Type B pancreatic cell (in vitro differentiated cells): ENCODE measurements around the gene TLL1. TPM values are rescaled to one million over a fixed set of nuclear protein-coding genes. Genes with fewer than 3 reads are reported as not detected.

Experiments
- DNase-seq: peaks from one replicate; pipeline ENCODE4 v3.0.0; 2021; ENCODE audit warnings: mixed read lengths; ENCODE audit not compliant: unreplicated experiment; ENCODE audit errors: extremely low spot score
- H3K27ac Mint-ChIP-seq: 2 replicates; pipeline ENCODE4 v1.8.0; 2021; ENCODE audit warnings: mild to moderate bottlenecking, mixed read lengths
- H3K27me3 Mint-ChIP-seq: 2 replicates; pipeline ENCODE4 v1.8.0; 2021; ENCODE audit warnings: mixed read lengths
- H3K36me3 Mint-ChIP-seq: 2 replicates; pipeline ENCODE4 v1.8.0; 2021; ENCODE audit warnings: mixed read lengths
- H3K4me1 Mint-ChIP-seq: one replicate; pipeline ENCODE4 v1.8.0; 2021; ENCODE audit warnings: mixed read lengths; ENCODE audit not compliant: unreplicated experiment
- H3K4me3 Mint-ChIP-seq: 2 replicates; pipeline ENCODE4 v1.8.0; 2021; ENCODE audit warnings: mild to moderate bottlenecking, mixed read lengths
- H3K9me3 Mint-ChIP-seq: 2 replicates; pipeline ENCODE4 v1.8.0; 2021; ENCODE audit warnings: mixed read lengths
- CTCF ChIP-seq: fragments of 200-600 bp; sonication (generic); conservative IDR thresholded peaks from 2 replicates; pipeline ENCODE4 v1.5.0; 2021; ENCODE audit warnings: antibody characterized with exemption, mild to moderate bottlenecking
- total RNA-seq: library from RNA; stranded (reverse); gene quantifications from 2 replicates; pipeline ENCODE4 v1.2.1, GENCODE V29; 2021; ENCODE audit warnings: low replicate concordance

Gene TLL1
- total RNA-seq, 1 donor from 2014 or later = 2.0 TPM

- H3K4me1 Mint-ChIP-seq = no peaks in the 10 kb centered on the region
- no peaks in the 10 kb centered on the region for H3K9me3 Mint-ChIP-seq
- no peaks in the 10 kb centered on the region for H3K36me3 Mint-ChIP-seq
- no peak overlapping the region for H3K27ac Mint-ChIP-seq
- TF ChIP-seq CTCF = no peak
- H3K4me3 Mint-ChIP-seq = no peak overlapping the region
- no peak for DNase-seq
- H3K27me3 Mint-ChIP-seq = no peaks in the 10 kb centered on the region
Observed at GRCh38 chr4:166019441-166020220, 146.6 kb downstream of the TLL1 start.

DNA sequence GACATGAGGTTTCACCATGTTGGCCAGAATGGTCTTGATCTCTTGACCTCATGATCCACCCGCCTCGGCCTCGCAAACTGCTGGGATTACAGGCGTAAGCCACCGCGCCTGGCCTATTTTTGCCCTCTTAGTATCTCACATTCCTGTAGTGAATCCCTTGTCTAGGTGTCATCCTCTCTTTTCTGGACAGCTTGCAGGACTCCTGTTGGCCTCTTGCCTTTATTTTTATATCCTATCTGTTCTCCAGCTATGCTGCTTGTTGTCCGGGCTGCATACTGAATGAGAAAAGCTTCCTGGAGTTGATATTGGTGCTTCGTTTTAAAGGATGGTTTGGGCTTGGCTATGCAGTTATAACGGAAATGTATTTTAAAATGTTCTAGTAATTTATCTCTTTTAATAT lies 148.6 kb downstream of the TLL1 start:
- H3K27ac Mint-ChIP-seq = no peak overlapping the region
- H3K4me3 Mint-ChIP-seq = no peak overlapping the region
- no peaks in the 10 kb centered on the region for H3K36me3 Mint-ChIP-seq
- no peak for TF ChIP-seq CTCF
- DNase-seq = no peak
- H3K4me1 Mint-ChIP-seq = no peaks in the 10 kb centered on the region
- no peaks in the 10 kb centered on the region for H3K27me3 Mint-ChIP-seq
- no peaks in the 10 kb centered on the region for H3K9me3 Mint-ChIP-seq

GRCh38 chr4:166034965-166035364 lies 161.9 kb downstream of the TLL1 start:
- Mint-ChIP-seq H3K4me3 (no peak overlapping the region), H3K27me3 (no peaks in the 10 kb centered on the region), H3K36me3 (no peaks in the 10 kb centered on the region), H3K9me3 (no peaks in the 10 kb centered on the region), H3K27ac (no peak overlapping the region), H3K4me1 (no peaks in the 10 kb centered on the region)
- DNase-seq = no peak
- TF ChIP-seq CTCF = no peak

GRCh38 chr4:166039822-166040221 lies 166.8 kb downstream of the TLL1 start:
- no peaks in the 10 kb centered on the region for H3K4me1 Mint-ChIP-seq
- no peak overlapping the region for H3K4me3 Mint-ChIP-seq
- H3K9me3 Mint-ChIP-seq = no peaks in the 10 kb centered on the region
- no peak for DNase-seq
- no peaks in the 10 kb centered on the region for H3K36me3 Mint-ChIP-seq
- H3K27me3 Mint-ChIP-seq = no peaks in the 10 kb centered on the region
- no peak overlapping the region for H3K27ac Mint-ChIP-seq
- TF ChIP-seq CTCF = no peak

DNA sequence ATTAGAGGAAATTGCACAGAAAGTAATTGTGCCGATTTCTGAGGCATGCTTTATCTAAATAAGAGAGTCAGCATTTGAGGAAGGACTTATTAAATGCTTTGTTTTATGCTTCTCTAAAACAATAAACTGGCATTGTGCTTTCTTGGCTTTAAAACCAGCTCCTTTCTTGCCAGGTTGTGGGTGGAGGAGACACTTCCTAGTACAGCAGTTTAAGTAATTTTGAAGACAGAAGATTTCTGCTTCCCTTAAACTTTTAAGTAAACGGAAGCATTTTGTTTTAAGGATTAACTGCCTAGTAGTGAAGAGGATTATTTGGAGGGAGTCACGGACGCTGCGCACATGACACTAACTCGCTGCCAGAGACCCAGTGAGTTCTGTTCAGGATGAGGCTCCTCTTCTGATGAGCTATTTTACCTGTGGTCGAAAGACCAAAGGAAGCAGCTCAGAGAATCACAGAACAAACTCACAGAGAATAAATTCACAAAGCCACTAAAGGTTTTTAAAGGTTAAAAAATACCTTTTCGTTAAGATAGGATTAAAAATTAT lies 169.5 kb downstream of the TLL1 start:
- no peak for DNase-seq
- Mint-ChIP-seq H3K4me3 (no peak overlapping the region), H3K4me1 (no peaks in the 10 kb centered on the region), H3K27me3 (no peaks in the 10 kb centered on the region), H3K36me3 (no peaks in the 10 kb centered on the region), H3K27ac (no peak overlapping the region), H3K9me3 (no peaks in the 10 kb centered on the region)
- TF ChIP-seq CTCF = no peak
